ENCODE measurements around the gene TBX4. TPM values are rescaled to one million over a fixed set of nuclear protein-coding genes. Genes with fewer than 3 reads are reported as not detected.

Gene TBX4
- total RNA-seq, 1 experiment from 2014 or later: not detected

- no peak overlapping the region for H3K27ac Mint-ChIP-seq (ENCODE audit: low read depth, unreplicated experiment)
- DNase-seq (ENCODE audit: unreplicated experiment): no peak
- CTCF ChIA-PET: interaction anchor here (1.0 kb wide), 1 partner anchor 27 kb away, joined by 4 read pairs; no protein-coding TSS in a partner anchor
- no peaks in the 10 kb centered on the region for H3K36me3 Mint-ChIP-seq (ENCODE audit: insufficient read depth, unreplicated experiment)
- peaks cover 15% of the 10 kb centered on the region for H3K4me1 Mint-ChIP-seq (ENCODE audit: insufficient read depth, unreplicated experiment)
- no peaks in the 10 kb centered on the region for H3K27me3 Mint-ChIP-seq (ENCODE audit: insufficient read depth, unreplicated experiment)
- intact Hi-C loops (cut with micrococcal nuclease): no loop called here
- no peak overlapping the region for H3K4me3 Mint-ChIP-seq (ENCODE audit: unreplicated experiment)
- no peaks in the 10 kb centered on the region for H3K9me3 Mint-ChIP-seq (ENCODE audit: unreplicated experiment)
- no TSS peak for BruUV-seq (replicated peaks)
- no peak for TF ChIP-seq CTCF (IDR thresholded peaks at IDR 0.05; ENCODE audit: unreplicated experiment)
- POLR2A ChIA-PET: interaction anchor here (0.6 kb wide), 1 partner anchor 19 kb away, joined by 3 read pairs; no protein-coding TSS in a partner anchor
Measured at GRCh38 chr17:61499632-61500031, 47.4 kb downstream of the TBX4 start.

GRCh38 chr17:61500287-61500686, 48.1 kb downstream of the TBX4 start:
- intact Hi-C loops (cut with micrococcal nuclease): no loop called here
- Mint-ChIP-seq H3K36me3 (ENCODE audit: insufficient read depth, unreplicated experiment) (no peaks in the 10 kb centered on the region), H3K4me1 (ENCODE audit: insufficient read depth, unreplicated experiment) (peaks cover 21% of the 10 kb centered on the region), H3K27ac (ENCODE audit: low read depth, unreplicated experiment) (no peak overlapping the region), H3K27me3 (ENCODE audit: insufficient read depth, unreplicated experiment) (no peaks in the 10 kb centered on the region), H3K4me3 (ENCODE audit: unreplicated experiment) (no peak overlapping the region), H3K9me3 (ENCODE audit: unreplicated experiment) (no peaks in the 10 kb centered on the region)
- DNase-seq (ENCODE audit: unreplicated experiment): no peak
- CTCF ChIA-PET: interaction anchor here (0.8 kb wide), 1 partner anchor 664 kb away, joined by 4 read pairs; no protein-coding TSS in a partner anchor
- POLR2A ChIA-PET: no interaction called here
- TF ChIP-seq CTCF (IDR thresholded peaks at IDR 0.05; ENCODE audit: unreplicated experiment): no peak
- BruUV-seq (replicated peaks): no TSS peak

DNA sequence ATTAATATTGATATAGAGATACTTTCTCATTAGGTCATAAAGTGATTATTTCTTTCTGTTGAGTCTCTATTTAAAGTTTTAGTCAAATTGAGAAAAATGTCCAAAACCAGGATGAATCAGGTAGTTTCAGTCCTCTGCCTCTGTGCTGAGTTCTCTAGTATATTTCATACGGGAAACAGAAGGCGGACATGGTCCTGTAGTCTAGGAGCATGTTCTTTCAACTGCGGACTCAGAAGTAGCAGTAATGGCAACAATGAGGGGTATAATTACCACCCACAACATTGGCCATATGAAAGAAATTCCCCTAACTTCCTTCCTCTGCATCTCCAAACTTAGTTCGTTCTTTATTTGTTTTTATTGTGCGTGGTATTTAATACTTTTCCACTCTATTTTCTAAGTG, 50.1 kb downstream of the TBX4 start:
- H3K4me1 Mint-ChIP-seq (ENCODE audit: insufficient read depth, unreplicated experiment): peaks cover 12% of the 10 kb centered on the region
- CTCF ChIA-PET: no interaction called here
- no peaks in the 10 kb centered on the region for H3K27me3 Mint-ChIP-seq (ENCODE audit: insufficient read depth, unreplicated experiment)
- no peak for DNase-seq (ENCODE audit: unreplicated experiment)
- H3K36me3 Mint-ChIP-seq (ENCODE audit: insufficient read depth, unreplicated experiment): no peaks in the 10 kb centered on the region
- BruUV-seq (replicated peaks): no TSS peak
- H3K4me3 Mint-ChIP-seq (ENCODE audit: unreplicated experiment): no peak overlapping the region
- intact Hi-C loops (cut with micrococcal nuclease): no loop called here
- H3K9me3 Mint-ChIP-seq (ENCODE audit: unreplicated experiment): no peaks in the 10 kb centered on the region
- POLR2A ChIA-PET: no interaction called here
- no peak overlapping the region for H3K27ac Mint-ChIP-seq (ENCODE audit: low read depth, unreplicated experiment)
- TF ChIP-seq CTCF (IDR thresholded peaks at IDR 0.05; ENCODE audit: unreplicated experiment): no peak

GRCh38 chr17:61503961-61504360, 51.7 kb downstream of the TBX4 start:
- no peak overlapping the region for H3K27ac Mint-ChIP-seq (ENCODE audit: low read depth, unreplicated experiment)

More at GRCh38 chr17:61503961-61504360, 51.7 kb downstream of the TBX4 start:
- ChIA-PET POLR2A (no interaction called here), CTCF (interaction anchor here (0.7 to 1.1 kb wide), 3 partner anchors 47 to 707 kb away, joined by 3 to 6 read pairs (median 3); no protein-coding TSS in a partner anchor)
- no peak overlapping the region for H3K4me3 Mint-ChIP-seq (ENCODE audit: unreplicated experiment)
- intact Hi-C loops (cut with micrococcal nuclease): no loop called here
- no peaks in the 10 kb centered on the region for H3K36me3 Mint-ChIP-seq (ENCODE audit: insufficient read depth, unreplicated experiment)
- H3K9me3 Mint-ChIP-seq (ENCODE audit: unreplicated experiment): no peaks in the 10 kb centered on the region
- no peak for TF ChIP-seq CTCF (IDR thresholded peaks at IDR 0.05; ENCODE audit: unreplicated experiment)
- H3K4me1 Mint-ChIP-seq (ENCODE audit: insufficient read depth, unreplicated experiment): peaks cover 12% of the 10 kb centered on the region
- H3K27me3 Mint-ChIP-seq (ENCODE audit: insufficient read depth, unreplicated experiment): no peaks in the 10 kb centered on the region
- no peak for DNase-seq (ENCODE audit: unreplicated experiment)
- no TSS peak for BruUV-seq (replicated peaks)

All from MCF 10A (cell line).